SK-N-SH (cell line): ENCODE data around the gene ASCC1. TPM values are rescaled to one million over a fixed set of nuclear protein-coding genes. Genes with fewer than 3 reads are reported as not detected.

Source experiments
- CTCF ChIA-PET: fragments of 300-600, 350-600 bp; formaldehyde crosslinking; extraction: SDS; loops from one replicate; lab custom pipeline; 2021; lab: Yijun Ruan, JAX
- POLR2A ChIA-PET: fragments of 350-600 bp; sonication (Branson Sonifier 250); formaldehyde crosslinking; extraction: SDS; loops from one replicate; lab custom pipeline; 2020; ENCODE audit warnings: antibody characterized with exemption, inconsistent platforms; lab: Yijun Ruan, JAX
- DNase-seq: peaks from one replicate; pipeline ENCODE4 v3.0.0; 2012
- H2AFZ ChIP-seq: fragments of 200-600 bp; sonication (generic); 2 replicates; pipeline ENCODE4 v1.8.1; 2016; ENCODE audit warnings: antibody characterized with exemption, mild to moderate bottlenecking, low read depth
- H3F3A ChIP-seq: fragments of 200-600 bp; sonication (generic); replicated peaks from 2 replicates; pipeline ENCODE3; 2016; ENCODE audit warnings: antibody characterized with exemption, mild to moderate bottlenecking; ENCODE audit not compliant: insufficient read depth
- H3K27ac ChIP-seq, 2 experiments: fragments of 200-500 bp in 1 of 2; fragments of 200-600 bp in 1 of 2; sonication (Bioruptor generic) in 1 of 2; sonication (generic), shearing (Covaris generic) in 1 of 2; 2 replicates each; pipeline versions ENCODE4 v1.5.1 to v1.6.1; 2014 to 2016; ENCODE audit warnings: low read depth in 2 of 2, inconsistent platforms in 1 of 2, low read length in 1 of 2, mild to moderate bottlenecking in 1 of 2, mixed read lengths in 1 of 2
- H3K27me3 ChIP-seq: fragments of 200-600 bp; sonication (generic), shearing (Covaris generic); 2 replicates; pipeline ENCODE4 v1.6.1; 2016; ENCODE audit warnings: mixed run types; ENCODE audit not compliant: insufficient read depth
- H3K36me3 ChIP-seq, 2 experiments: fragments of 200-500 bp in 1 of 2; fragments of 200-600 bp in 1 of 2; sonication (Bioruptor generic) in 1 of 2; sonication (generic) in 1 of 2; replicated peaks in 1 of 2; 2 replicates each; pipeline versions ENCODE3 to v1.5.1; 2014 to 2016; ENCODE audit warnings: low read length in 1 of 2, mild to moderate bottlenecking in 1 of 2; ENCODE audit not compliant: insufficient read depth in 2 of 2, control insufficient read depth in 1 of 2
- H3K4me1 ChIP-seq, 2 experiments: fragments of 200-500 bp in 1 of 2; fragments of 200-600 bp in 1 of 2; sonication (Bioruptor generic) in 1 of 2; sonication (generic), shearing (Covaris generic) in 1 of 2; 2 replicates each; pipeline versions ENCODE4 v1.5.1 to v1.6.1; 2014 to 2016; ENCODE audit warnings: low read depth in 1 of 2, low read length in 1 of 2, mixed run types in 1 of 2; ENCODE audit not compliant: insufficient read depth in 2 of 2, control insufficient read depth in 1 of 2
- H3K4me2 ChIP-seq: fragments of 200-600 bp; sonication (generic), shearing (Covaris generic); 2 replicates; pipeline ENCODE4 v1.6.1; 2017; ENCODE audit warnings: mixed run types
- H3K4me3 ChIP-seq, 2 experiments: fragments of 200-500 bp in 1 of 2; fragments of 200-600 bp in 1 of 2; sonication (Bioruptor generic) in 1 of 2; sonication (generic), shearing (Covaris generic) in 1 of 2; 2 replicates each; pipeline versions ENCODE4 v1.5.1 to v1.8.1; 2014 to 2016; ENCODE audit warnings: low read depth in 2 of 2, inconsistent platforms in 1 of 2, low read length in 1 of 2, mild to moderate bottlenecking in 1 of 2, mixed read lengths in 1 of 2, moderate library complexity in 1 of 2
- H3K79me2 ChIP-seq: fragments of 200-600 bp; sonication (generic); 2 replicates; pipeline ENCODE4 v1.8.1; 2017; ENCODE audit warnings: mild to moderate bottlenecking; ENCODE audit not compliant: insufficient read depth
- H3K9ac ChIP-seq: fragments of 200-600 bp; sonication (generic); 2 replicates; pipeline ENCODE4 v1.6.1; 2017; ENCODE audit warnings: mixed run types
- H3K9me2 ChIP-seq: fragments of 200-600 bp; sonication (generic); 2 replicates; pipeline ENCODE4 v1.6.1; 2017; ENCODE audit warnings: mixed run types
- H3K9me3 ChIP-seq: fragments of 200-600 bp; sonication (generic); 2 replicates; pipeline ENCODE4 v1.6.1; 2017; ENCODE audit warnings: mixed run types, mild to moderate bottlenecking, moderate library complexity
- H4K20me1 ChIP-seq: fragments of 200-600 bp; sonication (generic); 2 replicates; pipeline ENCODE4 v1.6.1; 2017; ENCODE audit warnings: mild to moderate bottlenecking, mixed run types; ENCODE audit not compliant: insufficient read depth
- CHD2 ChIP-seq: fragments of 150-350 bp; IDR thresholded peaks from 2 replicates; pipeline ENCODE4 v1.6.1; 2018; ENCODE audit warnings: low read length; ENCODE audit not compliant: partially characterized antibody
- ELF1 ChIP-seq: IDR thresholded peaks from 2 replicates; pipeline ENCODE4 v1.4.0; 2012
- EP300 ChIP-seq, 2 experiments: IDR thresholded peaks; 2 replicates each; pipeline versions ENCODE4 v1.4.0 to v1.6.1; 2012; ENCODE audit warnings: borderline replicate concordance in 1 of 2, low read depth in 1 of 2, low read length in 1 of 2
- FOSL2 ChIP-seq: IDR thresholded peaks from 2 replicates; pipeline ENCODE4 v1.4.0; 2012; ENCODE audit warnings: low read depth, mild to moderate bottlenecking, moderate library complexity, borderline replicate concordance
- FOXJ3 ChIP-seq: sonication (generic); formaldehyde crosslinking; IDR thresholded peaks from 2 replicates; pipeline ENCODE4 v1.5.1; 2020; ENCODE audit warnings: mild to moderate bottlenecking, missing genetic modification reagents
- FOXM1 ChIP-seq: IDR thresholded peaks from 2 replicates; pipeline ENCODE4 v1.4.0; 2012; ENCODE audit warnings: low read depth, mild to moderate bottlenecking
- GABPA ChIP-seq: IDR thresholded peaks from 2 replicates; pipeline ENCODE4 v1.4.0; 2012; ENCODE audit warnings: low read depth, mild to moderate bottlenecking
- MEF2A ChIP-seq: IDR thresholded peaks from 2 replicates; pipeline ENCODE4 v1.4.0; 2012; ENCODE audit warnings: low read depth, borderline replicate concordance
- PBX3 ChIP-seq: IDR thresholded peaks from 2 replicates; pipeline ENCODE4; 2012
- POLR2AphosphoS5 ChIP-seq: IDR thresholded peaks from 2 replicates; pipeline ENCODE4 v1.6.1; 2012; ENCODE audit warnings: low read depth, low read length
- RCOR1 ChIP-seq: fragments of 150-350 bp; IDR thresholded peaks from 2 replicates; pipeline ENCODE4 v1.6.1; 2017; ENCODE audit warnings: antibody characterized with exemption, low read length
- SIN3A ChIP-seq: IDR thresholded peaks from 2 replicates; pipeline ENCODE4 v1.6.1; 2012; ENCODE audit warnings: low read depth, mild to moderate bottlenecking, low read length, moderate library complexity, borderline replicate concordance
- TAF1 ChIP-seq: IDR thresholded peaks from 2 replicates; pipeline ENCODE4 v1.6.1; 2012; ENCODE audit warnings: low read depth, mild to moderate bottlenecking, low read length, moderate library complexity, borderline replicate concordance
- TCF12 ChIP-seq: IDR thresholded peaks from 2 replicates; pipeline ENCODE4 v1.4.0; 2012
- TEAD4 ChIP-seq: IDR thresholded peaks from 2 replicates; pipeline ENCODE4 v1.4.0; 2012; ENCODE audit warnings: mild to moderate bottlenecking, borderline replicate concordance; ENCODE audit not compliant: insufficient read depth
- WGBS: methylation state at CpG from one replicate; pipeline ENCODE4 v1.1.6; 2017; ENCODE audit warnings: low lambda C conversion rate; 5-methylcytosine and 5-hydroxymethylcytosine counted together
- polyA plus RNA-seq, 3 experiments: library from polyadenylated mRNA; depleted of rRNA; stranded (reverse); fragments of >200 nt; gene quantifications; 2 replicates each; pipeline ENCODE4 v1.2.3, GENCODE V29; 2012
- TF ChIP-seq, protein P1 (sequence below): IDR thresholded peaks from 2 replicates; pipeline ENCODE4 v1.6.1; 2012; ENCODE audit warnings: mild to moderate bottlenecking, low read depth, low read length, moderate library complexity
- TF ChIP-seq, protein P2 (sequence below): fragments of 150-350 bp; IDR thresholded peaks from 2 replicates; pipeline ENCODE4 v1.6.1; 2017; ENCODE audit warnings: antibody characterized with exemption, low read length, low read depth, borderline replicate concordance

ASCC1 gene
- polyA plus RNA-seq, 1 of the 3 experiments (the other 2 are of a cell fraction): 15.0 TPM

- Histone ChIP-seq H4K20me1 (no peaks in the 10 kb centered on the region), H3K4me1 (peaks cover 8 to 14% of the 10 kb centered on the region in 2 experiments; a peak in 3 of 4 replicates), H3K27me3 (no peaks in the 10 kb centered on the region), H3K9me3 (no peaks in the 10 kb centered on the region), H3K4me3 (no peak overlapping the region), H3K9ac (no peak overlapping the region), H3K9me2 (no peaks in the 10 kb centered on the region), H3K36me3 (peaks cover 0 to 4% of the 10 kb centered on the region in 2 experiments), H3K4me2 (no peak overlapping the region), H3K27ac (peak overlapping the region; percentile 36 to 51; a peak in 2 of 4 replicates), H3K79me2 (0 out of 2 replicates have a peak, but pooled peaks cover 4% of the 10 kb centered on the region), H3F3A (peaks cover 8% of the 10 kb centered on the region), H2AFZ (no peak overlapping the region)
- peak; percentile 17 for DNase-seq
- ChIA-PET POLR2A (no interaction called here), CTCF (interaction anchor here (1.1 kb wide), 1 partner anchor 14 kb away, joined by 3 read pairs; no protein-coding TSS in a partner anchor)
- TF ChIP-seq RCOR1: no peak
- TF ChIP-seq, protein P1, sequence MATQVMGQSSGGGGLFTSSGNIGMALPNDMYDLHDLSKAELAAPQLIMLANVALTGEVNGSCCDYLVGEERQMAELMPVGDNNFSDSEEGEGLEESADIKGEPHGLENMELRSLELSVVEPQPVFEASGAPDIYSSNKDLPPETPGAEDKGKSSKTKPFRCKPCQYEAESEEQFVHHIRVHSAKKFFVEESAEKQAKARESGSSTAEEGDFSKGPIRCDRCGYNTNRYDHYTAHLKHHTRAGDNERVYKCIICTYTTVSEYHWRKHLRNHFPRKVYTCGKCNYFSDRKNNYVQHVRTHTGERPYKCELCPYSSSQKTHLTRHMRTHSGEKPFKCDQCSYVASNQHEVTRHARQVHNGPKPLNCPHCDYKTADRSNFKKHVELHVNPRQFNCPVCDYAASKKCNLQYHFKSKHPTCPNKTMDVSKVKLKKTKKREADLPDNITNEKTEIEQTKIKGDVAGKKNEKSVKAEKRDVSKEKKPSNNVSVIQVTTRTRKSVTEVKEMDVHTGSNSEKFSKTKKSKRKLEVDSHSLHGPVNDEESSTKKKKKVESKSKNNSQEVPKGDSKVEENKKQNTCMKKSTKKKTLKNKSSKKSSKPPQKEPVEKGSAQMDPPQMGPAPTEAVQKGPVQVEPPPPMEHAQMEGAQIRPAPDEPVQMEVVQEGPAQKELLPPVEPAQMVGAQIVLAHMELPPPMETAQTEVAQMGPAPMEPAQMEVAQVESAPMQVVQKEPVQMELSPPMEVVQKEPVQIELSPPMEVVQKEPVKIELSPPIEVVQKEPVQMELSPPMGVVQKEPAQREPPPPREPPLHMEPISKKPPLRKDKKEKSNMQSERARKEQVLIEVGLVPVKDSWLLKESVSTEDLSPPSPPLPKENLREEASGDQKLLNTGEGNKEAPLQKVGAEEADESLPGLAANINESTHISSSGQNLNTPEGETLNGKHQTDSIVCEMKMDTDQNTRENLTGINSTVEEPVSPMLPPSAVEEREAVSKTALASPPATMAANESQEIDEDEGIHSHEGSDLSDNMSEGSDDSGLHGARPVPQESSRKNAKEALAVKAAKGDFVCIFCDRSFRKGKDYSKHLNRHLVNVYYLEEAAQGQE: no peak
- TF ChIP-seq TEAD4: no peak
- TF ChIP-seq GABPA: no peak
- no peak for TF ChIP-seq CHD2
- no peak for TF ChIP-seq TCF12
- TF ChIP-seq FOXM1: no peak
- no peak for TF ChIP-seq TAF1
- TF ChIP-seq PBX3: no peak
- TF ChIP-seq ELF1: no peak
- no peak for TF ChIP-seq SIN3A
- no peak for TF ChIP-seq FOXJ3 (CRISPR knock-in tag)
- no peak for TF ChIP-seq FOSL2
- TF ChIP-seq MEF2A: no peak
- TF ChIP-seq POLR2AphosphoS5: no peak
- TF ChIP-seq, protein P2, sequence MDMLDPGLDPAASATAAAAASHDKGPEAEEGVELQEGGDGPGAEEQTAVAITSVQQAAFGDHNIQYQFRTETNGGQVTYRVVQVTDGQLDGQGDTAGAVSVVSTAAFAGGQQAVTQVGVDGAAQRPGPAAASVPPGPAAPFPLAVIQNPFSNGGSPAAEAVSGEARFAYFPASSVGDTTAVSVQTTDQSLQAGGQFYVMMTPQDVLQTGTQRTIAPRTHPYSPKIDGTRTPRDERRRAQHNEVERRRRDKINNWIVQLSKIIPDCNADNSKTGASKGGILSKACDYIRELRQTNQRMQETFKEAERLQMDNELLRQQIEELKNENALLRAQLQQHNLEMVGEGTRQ: no peak
- TF ChIP-seq EP300 (IDR thresholded peaks at IDR 0.05; ENCODE audit: borderline replicate concordance in 1 of 2, low read depth in 1 of 2, low read length in 1 of 2): no peak
- 50% methylated on average over 2 of the region's 2 CpGs for WGBS
Measured at GRCh38 chr10:72145657-72146056, 70.4 kb downstream of the ASCC1 start.
